ENCODE results near the gene TAF15.

The TAF15 gene

GRCh38 chr17:35812456-35812855 lies 3.2 kb downstream of the TAF15 start:
- no peaks in the 10 kb centered on the region for H3K9me2 ChIP-seq (replicated peaks; ENCODE audit: control insufficient read depth, low read length)
- peaks cover 6% of the 10 kb centered on the region for H3F3A ChIP-seq (ENCODE audit: control insufficient read depth, insufficient read depth)
- H4K20me1 ChIP-seq (ENCODE audit: control insufficient read depth, insufficient read depth, low read depth, low read length), result peaks cover 52% of the 10 kb centered on the region
- peaks cover 86% of the 10 kb centered on the region for H3K79me2 ChIP-seq (ENCODE audit: control insufficient read depth, low read length)
- no peak overlapping the region for H3K27ac ChIP-seq (ENCODE audit: low read depth, low read length)
- no peaks in the 10 kb centered on the region for H3K27me3 ChIP-seq (ENCODE audit: control insufficient read depth, low read length)
- H3K9me3 ChIP-seq (ENCODE audit: control insufficient read depth, insufficient read depth, low read length), result no peaks in the 10 kb centered on the region
- TF ChIP-seq CTCF (IDR thresholded peaks at IDR 0.05; ENCODE audit: low read depth, low read length, poor library complexity, severe bottlenecking) (no peak), EZH2phosphoT487 (IDR thresholded peaks at IDR 0.05; ENCODE audit: borderline replicate concordance, low read length) (no peak)
- H3K4me3 ChIP-seq (ENCODE audit: low read length), result no peak overlapping the region
- H3K4me2 ChIP-seq (ENCODE audit: low read length), result peak overlapping the region; percentile 5; the same call in 1 of the 2 replicates
- peaks cover 78% of the 10 kb centered on the region for H3K36me3 ChIP-seq (ENCODE audit: control insufficient read depth, low read length)
- H3K4me1 ChIP-seq (ENCODE audit: control insufficient read depth, low read length), result peaks cover 33% of the 10 kb centered on the region

GRCh38 chr17:35816723-35817122 lies 7.4 kb downstream of the TAF15 start:
- no peaks in the 10 kb centered on the region for H3K9me2 ChIP-seq (replicated peaks; ENCODE audit: control insufficient read depth, low read length)
- TF ChIP-seq EZH2phosphoT487 (IDR thresholded peaks at IDR 0.05; ENCODE audit: borderline replicate concordance, low read length), result no peak
- TF ChIP-seq CTCF (IDR thresholded peaks at IDR 0.05; ENCODE audit: low read depth, low read length, poor library complexity, severe bottlenecking), result no peak
- no peaks in the 10 kb centered on the region for H3K27me3 ChIP-seq (ENCODE audit: control insufficient read depth, low read length)
- H3K9me3 ChIP-seq (ENCODE audit: control insufficient read depth, insufficient read depth, low read length), result no peaks in the 10 kb centered on the region
- H3F3A ChIP-seq (ENCODE audit: control insufficient read depth, insufficient read depth), result peaks cover 16% of the 10 kb centered on the region
- peaks cover 39% of the 10 kb centered on the region for H4K20me1 ChIP-seq (ENCODE audit: control insufficient read depth, insufficient read depth, low read depth, low read length)
- no peak overlapping the region for H3K4me2 ChIP-seq (ENCODE audit: low read length)
- H3K79me2 ChIP-seq (ENCODE audit: control insufficient read depth, low read length), result peaks cover 100% of the 10 kb centered on the region
- no peak overlapping the region for H3K27ac ChIP-seq (ENCODE audit: low read depth, low read length)
- peaks cover 8% of the 10 kb centered on the region for H3K4me1 ChIP-seq (ENCODE audit: control insufficient read depth, low read length)
- no peak overlapping the region for H3K4me3 ChIP-seq (ENCODE audit: low read length)
- peaks cover 97% of the 10 kb centered on the region for H3K36me3 ChIP-seq (ENCODE audit: control insufficient read depth, low read length)

GRCh38 chr17:35817196-35817595 lies 7.9 kb downstream of the TAF15 start:
- H3K9me2 ChIP-seq (replicated peaks; ENCODE audit: control insufficient read depth, low read length), result no peaks in the 10 kb centered on the region
- peaks cover 17% of the 10 kb centered on the region for H3F3A ChIP-seq (ENCODE audit: control insufficient read depth, insufficient read depth)
- peaks cover 34% of the 10 kb centered on the region for H4K20me1 ChIP-seq (ENCODE audit: control insufficient read depth, insufficient read depth, low read depth, low read length)
- H3K27me3 ChIP-seq (ENCODE audit: control insufficient read depth, low read length), result no peaks in the 10 kb centered on the region
- H3K79me2 ChIP-seq (ENCODE audit: control insufficient read depth, low read length), result peaks cover 96% of the 10 kb centered on the region
- no peak for TF ChIP-seq EZH2phosphoT487 (IDR thresholded peaks at IDR 0.05; ENCODE audit: borderline replicate concordance, low read length)
- no peak for TF ChIP-seq CTCF (IDR thresholded peaks at IDR 0.05; ENCODE audit: low read depth, low read length, poor library complexity, severe bottlenecking)
- H3K4me1 ChIP-seq (ENCODE audit: control insufficient read depth, low read length), result peaks cover 4% of the 10 kb centered on the region; the same call in 1 of the 2 replicates
- no peak overlapping the region for H3K4me2 ChIP-seq (ENCODE audit: low read length)
- no peaks in the 10 kb centered on the region for H3K9me3 ChIP-seq (ENCODE audit: control insufficient read depth, insufficient read depth, low read length)
- H3K36me3 ChIP-seq (ENCODE audit: control insufficient read depth, low read length), result peaks cover 97% of the 10 kb centered on the region
- H3K4me3 ChIP-seq (ENCODE audit: low read length), result no peak overlapping the region
- H3K27ac ChIP-seq (ENCODE audit: low read depth, low read length), result no peak overlapping the region
